ENCODE results near the gene TMEM253.

Gene TMEM253

DNA sequence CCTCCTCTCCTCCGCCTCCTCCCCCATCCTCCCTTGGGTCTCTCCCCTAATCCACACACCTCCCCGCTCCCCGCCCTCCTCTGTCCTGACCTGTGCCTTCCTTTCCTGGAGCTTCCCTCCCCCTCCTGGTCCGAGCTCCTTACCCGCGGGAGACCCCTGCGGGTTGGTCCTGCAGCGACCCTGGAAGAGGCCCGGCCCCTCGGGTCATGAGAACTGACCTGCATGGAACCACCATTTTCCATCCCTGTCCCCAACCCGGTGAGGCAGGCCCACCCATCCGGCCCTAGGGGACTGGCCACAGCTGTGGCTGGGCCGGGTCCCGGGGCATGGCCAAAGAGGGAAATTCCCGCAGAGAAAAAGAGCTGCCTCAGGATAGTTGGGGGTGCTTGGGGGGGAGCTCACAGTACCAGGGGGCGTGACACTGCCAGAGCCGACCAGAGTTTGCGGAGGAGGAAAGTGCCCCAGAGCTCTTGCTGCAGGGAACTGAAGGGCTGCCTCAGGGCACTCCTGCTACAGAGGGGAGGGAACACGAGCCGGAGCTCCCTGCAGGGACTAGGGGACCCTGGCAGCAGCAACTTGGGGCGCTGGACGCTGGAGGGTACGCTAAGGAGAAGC is 30.1 kb upstream of the TMEM253 start:
- TF ChIP-seq, protein P1, sequence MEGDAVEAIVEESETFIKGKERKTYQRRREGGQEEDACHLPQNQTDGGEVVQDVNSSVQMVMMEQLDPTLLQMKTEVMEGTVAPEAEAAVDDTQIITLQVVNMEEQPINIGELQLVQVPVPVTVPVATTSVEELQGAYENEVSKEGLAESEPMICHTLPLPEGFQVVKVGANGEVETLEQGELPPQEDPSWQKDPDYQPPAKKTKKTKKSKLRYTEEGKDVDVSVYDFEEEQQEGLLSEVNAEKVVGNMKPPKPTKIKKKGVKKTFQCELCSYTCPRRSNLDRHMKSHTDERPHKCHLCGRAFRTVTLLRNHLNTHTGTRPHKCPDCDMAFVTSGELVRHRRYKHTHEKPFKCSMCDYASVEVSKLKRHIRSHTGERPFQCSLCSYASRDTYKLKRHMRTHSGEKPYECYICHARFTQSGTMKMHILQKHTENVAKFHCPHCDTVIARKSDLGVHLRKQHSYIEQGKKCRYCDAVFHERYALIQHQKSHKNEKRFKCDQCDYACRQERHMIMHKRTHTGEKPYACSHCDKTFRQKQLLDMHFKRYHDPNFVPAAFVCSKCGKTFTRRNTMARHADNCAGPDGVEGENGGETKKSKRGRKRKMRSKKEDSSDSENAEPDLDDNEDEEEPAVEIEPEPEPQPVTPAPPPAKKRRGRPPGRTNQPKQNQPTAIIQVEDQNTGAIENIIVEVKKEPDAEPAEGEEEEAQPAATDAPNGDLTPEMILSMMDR (IDR thresholded peaks at IDR 0.05) = peak; percentile 9
- H3K27ac ChIP-seq = peak overlapping the region; percentile 75

GRCh38 chr14:21071225-21072030 is 29.4 kb upstream of the TMEM253 start:
- Histone ChIP-seq H3K9ac (no peak overlapping the region), H3K27me3 (ENCODE audit: control insufficient read depth, insufficient read depth, low read length) (no peaks in the 10 kb centered on the region), H3K27ac (peak overlapping the region; percentile 75), H3K36me3 (ENCODE audit: control insufficient read depth, insufficient read depth, low read length) (no peaks in the 10 kb centered on the region), H3K4me3 (ENCODE audit: low read depth, low read length) (peak overlapping the region; percentile 94), H2AFZ (peak overlapping the region; percentile 69), H3K9me3 (ENCODE audit: control insufficient read depth, low read length) (no peaks in the 10 kb centered on the region), H3K4me2 (ENCODE audit: low read length) (peak overlapping the region; percentile 96), H3K4me1 (peaks cover 27% of the 10 kb centered on the region), H3K79me2 (peaks cover 9% of the 10 kb centered on the region)
- TF ChIP-seq, protein P1 (IDR thresholded peaks at IDR 0.05) = no peak

More for the DNA sequence above, 30.1 kb upstream of the TMEM253 start:
- H3K27me3 ChIP-seq (ENCODE audit: control insufficient read depth, insufficient read depth, low read length) = no peaks in the 10 kb centered on the region
- peaks cover 6% of the 10 kb centered on the region for H3K79me2 ChIP-seq
- H3K9ac ChIP-seq = no peak overlapping the region
- peak overlapping the region; percentile 69 for H2AFZ ChIP-seq
- peaks cover 26% of the 10 kb centered on the region for H3K4me1 ChIP-seq
- peak overlapping the region; percentile 96 for H3K4me2 ChIP-seq (ENCODE audit: low read length)
- peak overlapping the region; percentile 94 for H3K4me3 ChIP-seq (ENCODE audit: low read depth, low read length)
- no peaks in the 10 kb centered on the region for H3K9me3 ChIP-seq (ENCODE audit: control insufficient read depth, low read length)
- no peaks in the 10 kb centered on the region for H3K36me3 ChIP-seq (ENCODE audit: control insufficient read depth, insufficient read depth, low read length)

GRCh38 chr14:21072031-21072473 is 28.8 kb upstream of the TMEM253 start:
- Histone ChIP-seq H3K9me3 (ENCODE audit: control insufficient read depth, low read length) (no peaks in the 10 kb centered on the region), H3K4me1 (peaks cover 27% of the 10 kb centered on the region), H3K27me3 (ENCODE audit: control insufficient read depth, insufficient read depth, low read length) (no peaks in the 10 kb centered on the region), H3K36me3 (ENCODE audit: control insufficient read depth, insufficient read depth, low read length) (no peaks in the 10 kb centered on the region), H2AFZ (no peak overlapping the region), H3K79me2 (peaks cover 9% of the 10 kb centered on the region), H3K9ac (no peak overlapping the region), H3K4me3 (ENCODE audit: low read depth, low read length) (peak overlapping the region; percentile 94), H3K4me2 (ENCODE audit: low read length) (peak overlapping the region; percentile 96), H3K27ac (peak overlapping the region; percentile 75)
- TF ChIP-seq, protein P1 (IDR thresholded peaks at IDR 0.05) = no peak

- Histone ChIP-seq H3K79me2 (peaks cover 9% of the 10 kb centered on the region), H3K9me3 (ENCODE audit: control insufficient read depth, low read length) (no peaks in the 10 kb centered on the region), H3K36me3 (ENCODE audit: control insufficient read depth, insufficient read depth, low read length) (no peaks in the 10 kb centered on the region), H2AFZ (no peak overlapping the region), H3K27ac (no peak overlapping the region), H3K27me3 (ENCODE audit: control insufficient read depth, insufficient read depth, low read length) (no peaks in the 10 kb centered on the region), H3K4me1 (peaks cover 27% of the 10 kb centered on the region), H3K9ac (no peak overlapping the region), H3K4me2 (ENCODE audit: low read length) (no peak overlapping the region), H3K4me3 (ENCODE audit: low read depth, low read length) (no peak overlapping the region)
- TF ChIP-seq, protein P1 (IDR thresholded peaks at IDR 0.05) = no peak
Observed at GRCh38 chr14:21072781-21073339, 28.0 kb upstream of the TMEM253 start.
